ENCODE data around the gene SOX10.
"Not testable (repeated sequence)": the region's sequence is repeated elsewhere in the genome, so short reads cannot be mapped to it uniquely, and the experiment has no call there.

SOX10 gene

GRCh38 chr22:37985751-37986281 is 1.5 kb upstream of the SOX10 start:
- DNase-seq: no peak

GRCh38 chr22:37985050-37985585 is 763 bp upstream of the SOX10 start:
- DNase-seq: no peak

GRCh38 chr22:37982938-37983859 is 1.2 kb downstream of the SOX10 start:
- no peak for DNase-seq

GRCh38 chr22:37982151-37982785 is 2.1 kb downstream of the SOX10 start:
- DNase-seq: no peak

- DNase-seq: no peak
These were observed 2.9 kb downstream of the SOX10 start for GRCh38 chr22:37981282-37982011.

GRCh38 chr22:37979782-37980181 is 4.6 kb downstream of the SOX10 start:
- DNase-seq: no peak

- DNase-seq: no peak
These were observed 7.8 kb downstream of the SOX10 start for GRCh38 chr22:37976547-37976946.

GRCh38 chr22:37976022-37976421 is 8.3 kb downstream of the SOX10 start:
- DNase-seq: not testable (repeated sequence)

- no peak for DNase-seq
These were observed 9.2 kb downstream of the SOX10 start for GRCh38 chr22:37975153-37975552.

GRCh38 chr22:37973271-37974170 is 10.8 kb downstream of the SOX10 start:
- DNase-seq: no peak

GRCh38 chr22:37972527-37972926 is 11.8 kb downstream of the SOX10 start:
- no peak for DNase-seq

GRCh38 chr22:37971475-37972434 is 12.6 kb downstream of the SOX10 start:
- no peak for DNase-seq

- no peak for DNase-seq
These were observed 13.5 kb downstream of the SOX10 start for GRCh38 chr22:37970864-37971263.

- no peak for DNase-seq
These were observed 15.7 kb downstream of the SOX10 start for GRCh38 chr22:37968452-37969251.

- DNase-seq: no peak
These were observed 16.5 kb downstream of the SOX10 start for GRCh38 chr22:37967637-37968451.

GRCh38 chr22:37967147-37967546 is 17.2 kb downstream of the SOX10 start:
- no peak for DNase-seq

- no peak for DNase-seq
These were observed 18.3 kb downstream of the SOX10 start for GRCh38 chr22:37965940-37966664.

GRCh38 chr22:37961062-37961461 is 23.3 kb downstream of the SOX10 start:
- no peak for DNase-seq
